C4-2B (cell line): ENCODE data around the gene NOP58.
"Not testable (repeated sequence)": the region's sequence is repeated elsewhere in the genome, so short reads cannot be mapped to it uniquely, and the experiment has no call there.

Experiments used
- H3K27ac ChIP-seq: fragments of 450-650 bp; 2 replicates; pipeline ENCODE4 v1.5.1; 2017
- CTCF ChIP-seq: fragments of 450-650 bp; conservative IDR thresholded peaks from 2 replicates; pipeline ENCODE4 v1.5.1; 2017; ENCODE audit warnings: mild to moderate bottlenecking
- ZFX ChIP-seq: fragments of 450-650 bp; IDR thresholded peaks from 2 replicates; pipeline ENCODE4 v1.6.1; 2017

The NOP58 gene

GRCh38 chr2:202311823-202312388 lies 46.3 kb downstream of the NOP58 start:
- H3K27ac ChIP-seq: no peak overlapping the region
- TF ChIP-seq CTCF: no peak

- no peak overlapping the region for H3K27ac ChIP-seq
- no peak for TF ChIP-seq CTCF
- TF ChIP-seq ZFX: no peak
These were observed 48.6 kb downstream of the NOP58 start for GRCh38 chr2:202314116-202314515.

- no peak overlapping the region for H3K27ac ChIP-seq
- no peak for TF ChIP-seq CTCF
- TF ChIP-seq ZFX: no peak
These were observed 51.7 kb downstream of the NOP58 start for GRCh38 chr2:202317080-202317857.

- H3K27ac ChIP-seq: not testable (repeated sequence)
These were observed 54.8 kb downstream of the NOP58 start for GRCh38 chr2:202320362-202320761.

GRCh38 chr2:202322435-202322834 lies 56.9 kb downstream of the NOP58 start:
- H3K27ac ChIP-seq: no peak overlapping the region
- TF ChIP-seq CTCF: no peak
- TF ChIP-seq ZFX: no peak

- H3K27ac ChIP-seq: no peak overlapping the region
These were observed 62.3 kb downstream of the NOP58 start for GRCh38 chr2:202327858-202328257.

GRCh38 chr2:202335791-202336467 lies 70.4 kb downstream of the NOP58 start:
- no peak overlapping the region for H3K27ac ChIP-seq
- TF ChIP-seq CTCF: no peak
- TF ChIP-seq ZFX: no peak

More at GRCh38 chr2:202327858-202328257, 62.3 kb downstream of the NOP58 start:
- TF ChIP-seq CTCF (no peak), ZFX (no peak)
